Measurements from ENCODE around the gene ZEB1.

GRCh38 chr10:31460242-31460641, 141.2 kb downstream of the ZEB1 start:
- TF ChIP-seq CTCF (conservative IDR thresholded peaks at IDR 0.05) = no peak
- TF ChIP-seq ZFX (IDR thresholded peaks at IDR 0.05) = no peak
